Hindlimb muscle (tissue), 1 donor: ENCODE data around the gene TASOR2. TPM values are rescaled to one million over a fixed set of nuclear protein-coding genes. Genes with fewer than 3 reads are reported as not detected.

Source experiments
- DNase-seq: peaks from one replicate; pipeline ENCODE4 v3.0.0-alpha.2; 2013
- polyA plus RNA-seq: library from polyadenylated mRNA; unstranded; fragments of 120-200 nt; gene quantifications from one replicate; pipeline ENCODE4 v1.2.1, GENCODE V29; 2013; ENCODE audit not compliant: insufficient read length

TASOR2 gene
- polyA plus RNA-seq: 29.3 TPM

- DNase-seq: peak; percentile 98
Observed at GRCh38 chr10:5684318-5684970, at the start of gene TASOR2. Gene TASOR2, plus strand, starts transcription at chr10:5684838. Its CDS starts 35,805 bp downstream, at chr10:5720643.

- no peak for DNase-seq
Observed at GRCh38 chr10:5634918-5635317, 49.7 kb upstream of the TASOR2 start.

- no peak for DNase-seq
Observed at GRCh38 chr10:5638494-5638893, 46.1 kb upstream of the TASOR2 start.

- DNase-seq: no peak
Observed at GRCh38 chr10:5639066-5639465, 45.6 kb upstream of the TASOR2 start.

GRCh38 chr10:5640036-5640435, 44.6 kb upstream of the TASOR2 start:
- DNase-seq: no peak

GRCh38 chr10:5640501-5640900, 44.1 kb upstream of the TASOR2 start:
- DNase-seq: no peak

- DNase-seq: no peak
Observed at GRCh38 chr10:5641501-5641900, 43.1 kb upstream of the TASOR2 start.

- peak; percentile 89 for DNase-seq
Observed at GRCh38 chr10:5643346-5644067, 41.1 kb upstream of the TASOR2 start.

- no peak for DNase-seq
Observed at GRCh38 chr10:5644930-5645329, 39.7 kb upstream of the TASOR2 start.

- peak; percentile 51 for DNase-seq
Observed at GRCh38 chr10:5645375-5645774, 39.3 kb upstream of the TASOR2 start.

- no peak for DNase-seq
Observed at GRCh38 chr10:5645944-5646617, 38.6 kb upstream of the TASOR2 start.

GRCh38 chr10:5647507-5648240, 37.0 kb upstream of the TASOR2 start:
- no peak for DNase-seq

- DNase-seq: no peak
Observed at GRCh38 chr10:5648494-5649457, 35.9 kb upstream of the TASOR2 start.

GRCh38 chr10:5649746-5650145, 34.9 kb upstream of the TASOR2 start:
- DNase-seq: no peak

GRCh38 chr10:5650664-5651387, 33.8 kb upstream of the TASOR2 start:
- DNase-seq: no peak

- no peak for DNase-seq
Observed at GRCh38 chr10:5651388-5651764, 33.3 kb upstream of the TASOR2 start.

- no peak for DNase-seq
Observed at GRCh38 chr10:5652746-5653145, 31.9 kb upstream of the TASOR2 start.

GRCh38 chr10:5654218-5654755, 30.4 kb upstream of the TASOR2 start:
- no peak for DNase-seq

GRCh38 chr10:5655121-5655520, 29.5 kb upstream of the TASOR2 start:
- no peak for DNase-seq

- no peak for DNase-seq
Observed at GRCh38 chr10:5656737-5657579, 27.7 kb upstream of the TASOR2 start.
